Lower leg skin (tissue), 4 donors: ENCODE results near the gene CREB3. TPM values are rescaled to one million over a fixed set of nuclear protein-coding genes. Genes with fewer than 3 reads are reported as not detected.
A peak's percentile ranks its signal among the peaks of the same experiment; 100 is the strongest.

Experiments used
- DNase-seq, 2 donors: peaks; one replicate each; pipeline ENCODE4 v3.0.0-alpha.2; 2019; ENCODE audit warnings: low spot score in 2 of 2
- H3K4me3 ChIP-seq: fragments of 200-600 bp; sonication (generic); 2 replicates; pipeline ENCODE4 v1.5.1; 2017; ENCODE audit warnings: mild to moderate bottlenecking, low read depth; ENCODE audit not compliant: poor library complexity, severe bottlenecking
- CTCF ChIP-seq, 3 donors: fragments of 450-650 bp; IDR thresholded peaks; one replicate each; pipeline ENCODE4 v1.5.1; 2016; ENCODE audit warnings: antibody characterized with exemption in 3 of 3, mild to moderate bottlenecking in 3 of 3, moderate library complexity in 2 of 3
- POLR2A ChIP-seq, 2 donors: fragments of 450-650 bp; IDR thresholded peaks; one replicate each; pipeline ENCODE4 v1.6.1; 2016 to 2017; ENCODE audit warnings: antibody characterized with exemption in 2 of 2, mild to moderate bottlenecking in 1 of 2, moderate library complexity in 1 of 2
- WGBS, 2 donors: methylation state at CpG; one replicate each; pipeline ENCODE4 v1.1.5; 2018; 5-methylcytosine and 5-hydroxymethylcytosine counted together
- intact Hi-C: fragments of 100-400 bp; cut with DNase I; formaldehyde crosslinking; loops from one replicate; pipeline ENCODE4 v1.15.0; 2023; ENCODE audit warnings: low total_unique reads
- total RNA-seq, 4 donors: library from RNA; depleted of rRNA; stranded (reverse); fragments of >200 nt; gene quantifications; one replicate each; pipeline ENCODE4 v1.1.0, GENCODE V29; 2016

The CREB3 gene
- total RNA-seq, 4 donors from 2014 or later, result 18.2 to 26.6 (median 20.5) TPM

- WGBS, 2 donors, result 0% methylated on average over 46 to 51 of the region's 61 CpGs
- TF ChIP-seq CTCF (IDR thresholded peaks at IDR 0.05) (no peak), POLR2A (IDR thresholded peaks at IDR 0.05) (no peak)
- H3K4me3 ChIP-seq, result peak overlapping the region; percentile 83
- peak; percentile 46 to 95 for DNase-seq
- intact Hi-C loops, result no loop called here
Measured at GRCh38 chr9:35690614-35691333, 41.7 kb upstream of the CREB3 start.

- DNase-seq, result no peak
- TF ChIP-seq CTCF (IDR thresholded peaks at IDR 0.05) (no peak), POLR2A (IDR thresholded peaks at IDR 0.05) (no peak)
- 22 to 33% methylated on average over 10 of the region's 10 CpGs for WGBS, 2 donors
- no peak overlapping the region for H3K4me3 ChIP-seq
- intact Hi-C loops, result no loop called here
Measured at GRCh38 chr9:35691334-35691650, 41.2 kb upstream of the CREB3 start.

- intact Hi-C loops, result no loop called here
- WGBS, 2 donors, result 75 to 76% methylated on average over 13 of the region's 13 CpGs
- no peak overlapping the region for H3K4me3 ChIP-seq
- no peak for DNase-seq
- no peak for TF ChIP-seq POLR2A (IDR thresholded peaks at IDR 0.05)
- no peak for TF ChIP-seq CTCF (IDR thresholded peaks at IDR 0.05)
Measured at GRCh38 chr9:35691757-35692301, 40.6 kb upstream of the CREB3 start.

- TF ChIP-seq POLR2A (IDR thresholded peaks at IDR 0.05) (no peak), CTCF (IDR thresholded peaks at IDR 0.05) (no peak)
- no peak for DNase-seq
- 97 to 100% methylated on average over 3 of the region's 3 CpGs for WGBS, 2 donors
- no peak overlapping the region for H3K4me3 ChIP-seq
- intact Hi-C loops, result no loop called here
Measured at GRCh38 chr9:35695943-35696401, 36.5 kb upstream of the CREB3 start.

GRCh38 chr9:35696520-35697215 is 35.8 kb upstream of the CREB3 start:
- H3K4me3 ChIP-seq, result no peak overlapping the region
- DNase-seq, result no peak
- intact Hi-C loops, result no loop called here
- TF ChIP-seq POLR2A (IDR thresholded peaks at IDR 0.05), result no peak
- peak in 1 of 3 donors; percentile 54 for TF ChIP-seq CTCF (IDR thresholded peaks at IDR 0.05)
- 39 to 43% methylated on average over 9 of the region's 9 CpGs for WGBS, 2 donors
